ENCODE data around the gene SLC7A10. TPM values are rescaled to one million over a fixed set of nuclear protein-coding genes. Genes with fewer than 3 reads are reported as not detected.

The SLC7A10 gene
- total RNA-seq, 3 donors from 2014 or later (not counting 1 experiment from before 2014, with no cell fraction given): not detected

DNA sequence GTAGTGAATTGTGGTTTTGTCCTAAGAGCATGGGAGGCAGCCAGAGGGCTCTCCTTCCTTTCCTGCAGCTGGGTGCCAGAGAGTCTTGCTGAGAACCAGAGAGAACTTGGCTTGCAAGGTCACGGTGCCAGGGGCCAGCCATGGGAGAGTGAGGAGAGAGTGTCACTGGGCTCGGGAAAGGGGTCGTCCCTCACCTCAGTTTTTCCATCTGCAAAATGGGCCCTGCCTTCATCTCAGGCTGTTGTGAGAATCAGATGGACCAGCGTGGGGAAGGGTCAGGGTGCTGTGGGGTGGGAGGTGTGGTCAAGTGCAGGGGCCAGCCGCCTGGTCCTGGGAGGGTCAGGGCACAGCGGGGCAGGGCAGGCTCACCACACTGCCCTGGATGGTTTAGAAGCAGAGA lies 24.2 kb downstream of the SLC7A10 start:
- H3K27ac Mint-ChIP-seq: no peak overlapping the region
- Histone ChIP-seq H3K4me1 (ENCODE audit: control insufficient read depth, insufficient read depth, low read length) (no peaks in the 10 kb centered on the region), H3K4me3 (ENCODE audit: low read length) (no peak overlapping the region), H3K27me3 (ENCODE audit: control insufficient read depth, insufficient read depth, low read length) (no peaks in the 10 kb centered on the region), H3K36me3 (ENCODE audit: control insufficient read depth, insufficient read depth, low read length) (no peaks in the 10 kb centered on the region), H3K27ac (ENCODE audit: low read length) (no peak overlapping the region), H3K9me3 (ENCODE audit: control insufficient read depth, insufficient read depth, low read length) (no peaks in the 10 kb centered on the region)
- 86% methylated on average over 6 of the region's 6 CpGs for WGBS (ENCODE audit: insufficient coverage)
- no peaks in the 10 kb centered on the region for H3K9me3 Mint-ChIP-seq
- no peak for ATAC-seq
- H3K4me3 Mint-ChIP-seq: no peak overlapping the region
- no peaks in the 10 kb centered on the region for H3K36me3 Mint-ChIP-seq
- intact Hi-C loops (cut with micrococcal nuclease): no loop called here
- peaks cover 5 to 6% of the 10 kb centered on the region in 2 donors for H3K27me3 Mint-ChIP-seq (ENCODE audit: low read depth in 2 of 2)
- DNase-seq: no peak
- TF ChIP-seq CTCF (IDR thresholded peaks at IDR 0.05): no peak
- no peaks in the 10 kb centered on the region for H3K4me1 Mint-ChIP-seq

DNA sequence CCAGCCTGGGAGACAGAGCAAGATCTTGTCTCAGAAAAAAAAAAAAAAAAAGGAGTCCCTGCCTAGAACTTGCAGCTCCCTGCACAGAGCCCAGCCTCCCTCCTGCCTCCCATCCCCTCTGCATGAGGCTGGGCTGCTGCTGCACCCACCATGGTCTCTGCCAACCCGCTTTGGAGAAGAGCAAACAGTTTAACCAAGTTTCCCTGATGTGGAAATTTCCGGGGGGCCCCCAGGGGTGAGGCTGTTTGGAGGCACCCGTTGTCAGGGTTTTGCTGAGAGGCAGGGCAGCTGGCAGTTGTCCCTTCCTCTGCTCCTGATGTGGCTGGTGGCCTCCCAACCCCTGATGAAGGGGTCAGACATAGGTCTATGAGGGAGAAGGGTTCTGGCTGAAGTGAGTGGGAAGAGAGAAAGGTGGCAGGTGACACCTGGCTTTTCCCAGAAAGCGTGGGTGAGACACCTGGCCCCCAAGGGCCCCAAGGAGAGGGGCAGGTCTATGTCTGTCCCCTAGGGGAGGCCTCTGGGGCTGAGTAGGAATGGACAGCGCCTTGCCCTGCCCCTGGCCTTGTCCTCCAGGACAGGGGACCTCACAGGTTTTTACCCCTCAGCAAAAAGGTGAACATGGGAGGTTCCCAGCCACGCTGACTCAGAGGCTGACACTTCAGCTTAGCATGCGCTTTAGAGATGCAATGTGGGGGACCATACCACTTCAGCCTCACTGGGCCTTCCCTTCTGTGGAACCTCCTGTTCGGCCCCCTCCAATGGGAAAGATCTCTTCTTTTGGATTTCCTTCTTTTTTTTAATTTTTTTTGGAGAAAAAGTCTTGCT lies 26.0 kb downstream of the SLC7A10 start:
- Histone ChIP-seq H3K36me3 (ENCODE audit: control insufficient read depth, insufficient read depth, low read length) (no peaks in the 10 kb centered on the region), H3K4me1 (ENCODE audit: control insufficient read depth, insufficient read depth, low read length) (no peaks in the 10 kb centered on the region), H3K27me3 (ENCODE audit: control insufficient read depth, insufficient read depth, low read length) (peaks cover 5% of the 10 kb centered on the region), H3K9me3 (ENCODE audit: control insufficient read depth, insufficient read depth, low read length) (no peaks in the 10 kb centered on the region), H3K4me3 (ENCODE audit: low read length) (no peak overlapping the region), H3K27ac (ENCODE audit: low read length) (no peak overlapping the region)
- intact Hi-C loops (cut with micrococcal nuclease): no loop called here
- no peak for TF ChIP-seq CTCF (IDR thresholded peaks at IDR 0.05)
- no peak for DNase-seq
- 66% methylated on average over 8 of the region's 8 CpGs for WGBS (ENCODE audit: insufficient coverage)
- H3K9me3 Mint-ChIP-seq: no peaks in the 10 kb centered on the region
- H3K4me1 Mint-ChIP-seq: no peaks in the 10 kb centered on the region
- no peak for ATAC-seq
- no peaks in the 10 kb centered on the region for H3K36me3 Mint-ChIP-seq
- H3K4me3 Mint-ChIP-seq: no peak overlapping the region
- H3K27ac Mint-ChIP-seq: no peak overlapping the region
- H3K27me3 Mint-ChIP-seq (ENCODE audit: low read depth in 2 of 2): peaks cover 5 to 6% of the 10 kb centered on the region in 2 donors

DNA sequence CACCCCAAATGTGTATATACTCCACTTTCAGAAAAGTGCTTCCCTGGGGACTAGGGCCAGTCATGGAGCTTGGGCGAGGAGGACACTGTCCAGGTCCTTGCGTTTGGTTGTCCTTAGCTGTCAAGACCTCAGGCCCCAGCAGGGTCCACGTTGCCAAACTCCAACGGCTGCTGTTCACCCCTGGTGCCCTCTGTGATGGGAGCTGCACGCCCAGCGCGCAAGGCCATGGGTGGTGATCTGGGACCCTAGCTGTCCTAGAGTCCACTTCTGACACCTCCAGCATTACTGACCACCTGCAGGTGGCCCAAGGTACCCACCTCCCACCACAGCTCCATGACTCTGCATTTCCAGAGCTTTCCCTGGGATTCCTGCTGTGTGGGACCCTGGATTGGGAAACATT lies 27.5 kb downstream of the SLC7A10 start:
- Mint-ChIP-seq H3K4me3 (no peak overlapping the region), H3K27me3 (ENCODE audit: low read depth in 2 of 2) (peaks cover 11 to 13% of the 10 kb centered on the region in 2 donors), H3K4me1 (no peaks in the 10 kb centered on the region), H3K9me3 (no peaks in the 10 kb centered on the region), H3K36me3 (no peaks in the 10 kb centered on the region), H3K27ac (no peak overlapping the region)
- H3K4me1 ChIP-seq (ENCODE audit: control insufficient read depth, insufficient read depth, low read length): no peaks in the 10 kb centered on the region
- DNase-seq: no peak
- 94% methylated on average over 7 of the region's 7 CpGs for WGBS (ENCODE audit: insufficient coverage)
- intact Hi-C loops (cut with micrococcal nuclease): no loop called here
- H3K9me3 ChIP-seq (ENCODE audit: control insufficient read depth, insufficient read depth, low read length): no peaks in the 10 kb centered on the region
- H3K27ac ChIP-seq (ENCODE audit: low read length): no peak overlapping the region
- H3K36me3 ChIP-seq (ENCODE audit: control insufficient read depth, insufficient read depth, low read length): no peaks in the 10 kb centered on the region
- no peak overlapping the region for H3K4me3 ChIP-seq (ENCODE audit: low read length)
- no peak for ATAC-seq
- no peak for TF ChIP-seq CTCF (IDR thresholded peaks at IDR 0.05)
- peaks cover 9% of the 10 kb centered on the region for H3K27me3 ChIP-seq (ENCODE audit: control insufficient read depth, insufficient read depth, low read length)

DNA sequence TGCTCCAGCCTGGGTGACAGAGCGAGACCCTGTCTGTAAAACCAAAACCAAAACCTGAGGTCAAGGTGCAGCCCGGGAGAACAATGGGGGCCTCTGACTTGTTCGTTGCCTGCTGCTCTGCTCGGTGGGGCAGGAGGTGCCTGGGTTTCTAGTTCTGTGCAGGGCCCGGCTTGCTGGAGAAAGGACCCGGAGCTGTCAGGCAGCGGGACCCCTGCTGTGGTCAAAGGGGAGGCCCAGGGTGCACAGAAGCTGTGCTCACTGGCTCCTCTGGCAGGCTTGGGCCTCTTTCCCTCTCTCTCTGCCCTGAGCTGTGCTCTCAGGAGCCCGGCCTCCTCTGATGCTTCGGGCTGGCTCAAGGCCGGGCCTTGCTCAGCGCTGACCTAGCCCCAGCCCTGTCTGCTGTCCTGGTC lies 28.1 kb downstream of the SLC7A10 start:
- Mint-ChIP-seq H3K9me3 (no peaks in the 10 kb centered on the region), H3K4me1 (no peaks in the 10 kb centered on the region), H3K4me3 (no peak overlapping the region), H3K27me3 (ENCODE audit: low read depth in 2 of 2) (peaks cover 15 to 19% of the 10 kb centered on the region in 2 donors), H3K36me3 (no peaks in the 10 kb centered on the region), H3K27ac (no peak overlapping the region)
- intact Hi-C loops (cut with micrococcal nuclease): no loop called here
- no peak overlapping the region for H3K4me3 ChIP-seq (ENCODE audit: low read length)
- DNase-seq (no peak), ATAC-seq (no peak)
- H3K9me3 ChIP-seq (ENCODE audit: control insufficient read depth, insufficient read depth, low read length): no peaks in the 10 kb centered on the region
- TF ChIP-seq CTCF (IDR thresholded peaks at IDR 0.05): no peak
- no peaks in the 10 kb centered on the region for H3K4me1 ChIP-seq (ENCODE audit: control insufficient read depth, insufficient read depth, low read length)
- H3K36me3 ChIP-seq (ENCODE audit: control insufficient read depth, insufficient read depth, low read length): no peaks in the 10 kb centered on the region
- H3K27me3 ChIP-seq (ENCODE audit: control insufficient read depth, insufficient read depth, low read length): peaks cover 9% of the 10 kb centered on the region
- 84% methylated on average over 11 of the region's 11 CpGs for WGBS (ENCODE audit: insufficient coverage)
- no peak overlapping the region for H3K27ac ChIP-seq (ENCODE audit: low read length)

Measured in natural killer cell (primary cell).